ENCODE data around the gene ANGPTL4.
"Not testable (repeated sequence)": the region's sequence is repeated elsewhere in the genome, so short reads cannot be mapped to it uniquely, and the experiment has no call there.

Gene ANGPTL4

DNA sequence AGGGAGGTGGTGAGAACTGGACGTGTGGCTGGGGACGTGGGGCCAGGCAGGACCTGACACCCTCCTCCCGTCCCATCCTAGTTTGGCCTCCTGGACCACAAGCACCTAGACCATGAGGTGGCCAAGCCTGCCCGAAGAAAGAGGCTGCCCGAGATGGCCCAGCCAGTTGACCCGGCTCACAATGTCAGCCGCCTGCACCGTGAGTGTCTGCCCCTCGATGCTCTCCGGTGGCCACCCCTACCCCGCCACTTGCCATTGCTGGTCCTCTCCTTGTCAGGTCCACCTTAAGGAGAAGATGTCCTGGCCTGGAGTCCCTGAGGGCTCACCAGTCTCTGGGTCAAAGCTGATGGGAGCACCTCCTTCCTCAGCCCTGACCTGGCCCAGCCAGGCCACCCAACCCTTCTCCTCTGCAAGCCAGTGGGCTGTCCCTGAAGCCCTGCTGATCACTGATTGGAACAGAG is 2.2 kb downstream of the ANGPTL4 start:
- DNase-seq: no peak

DNA sequence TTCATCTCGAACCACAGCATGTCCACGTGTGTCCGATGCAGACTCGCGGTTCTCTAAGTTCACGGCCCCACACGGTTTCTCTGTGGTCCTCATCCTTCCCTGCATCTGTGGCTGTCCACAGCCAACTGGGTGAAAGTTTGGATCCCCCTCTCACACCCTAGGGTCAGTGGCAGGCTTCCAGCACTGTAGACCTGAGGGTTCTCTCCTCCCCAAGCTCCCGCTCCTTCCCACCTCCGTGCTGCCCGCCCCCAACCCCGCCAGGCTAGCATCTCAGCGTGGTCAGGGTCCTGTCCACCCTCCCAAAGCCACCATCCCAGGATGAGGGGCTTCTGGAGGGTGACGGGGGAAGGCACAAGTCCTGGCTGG is 3.0 kb downstream of the ANGPTL4 start:
- DNase-seq: no peak

DNA sequence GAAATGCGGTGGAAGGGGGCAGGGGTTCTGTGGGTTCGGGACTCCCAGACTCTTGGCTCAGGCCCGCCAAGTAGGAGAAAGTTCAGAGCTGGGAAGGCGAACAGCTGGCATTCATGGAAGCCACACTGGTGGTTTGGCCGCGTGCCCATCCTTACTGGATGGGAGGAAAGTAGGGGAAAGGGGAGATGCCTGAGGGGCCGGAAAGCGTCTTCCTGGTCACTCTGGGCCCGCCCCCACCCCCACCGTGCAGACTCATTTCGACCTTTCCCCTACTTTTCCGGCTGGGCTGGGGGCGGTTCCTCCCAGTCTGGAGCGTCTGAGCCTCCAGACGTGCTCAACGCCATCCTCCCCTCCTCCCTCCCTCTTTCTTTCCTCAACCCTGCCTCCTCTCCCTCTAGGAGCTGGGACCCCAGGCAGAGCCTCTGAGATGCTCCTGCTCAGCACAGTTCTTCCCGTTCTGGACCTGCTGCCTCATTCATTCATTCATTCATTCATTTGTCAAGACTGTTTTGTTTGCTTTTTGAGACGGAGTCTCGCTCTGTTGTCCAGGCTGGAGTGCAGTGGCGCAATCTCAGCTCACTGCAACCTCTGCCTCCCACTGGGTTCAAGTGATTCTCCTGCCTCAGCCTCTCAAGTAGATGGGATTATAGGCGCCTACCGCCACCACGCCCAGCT is 3.5 kb downstream of the ANGPTL4 start:
- DNase-seq: no peak

DNA sequence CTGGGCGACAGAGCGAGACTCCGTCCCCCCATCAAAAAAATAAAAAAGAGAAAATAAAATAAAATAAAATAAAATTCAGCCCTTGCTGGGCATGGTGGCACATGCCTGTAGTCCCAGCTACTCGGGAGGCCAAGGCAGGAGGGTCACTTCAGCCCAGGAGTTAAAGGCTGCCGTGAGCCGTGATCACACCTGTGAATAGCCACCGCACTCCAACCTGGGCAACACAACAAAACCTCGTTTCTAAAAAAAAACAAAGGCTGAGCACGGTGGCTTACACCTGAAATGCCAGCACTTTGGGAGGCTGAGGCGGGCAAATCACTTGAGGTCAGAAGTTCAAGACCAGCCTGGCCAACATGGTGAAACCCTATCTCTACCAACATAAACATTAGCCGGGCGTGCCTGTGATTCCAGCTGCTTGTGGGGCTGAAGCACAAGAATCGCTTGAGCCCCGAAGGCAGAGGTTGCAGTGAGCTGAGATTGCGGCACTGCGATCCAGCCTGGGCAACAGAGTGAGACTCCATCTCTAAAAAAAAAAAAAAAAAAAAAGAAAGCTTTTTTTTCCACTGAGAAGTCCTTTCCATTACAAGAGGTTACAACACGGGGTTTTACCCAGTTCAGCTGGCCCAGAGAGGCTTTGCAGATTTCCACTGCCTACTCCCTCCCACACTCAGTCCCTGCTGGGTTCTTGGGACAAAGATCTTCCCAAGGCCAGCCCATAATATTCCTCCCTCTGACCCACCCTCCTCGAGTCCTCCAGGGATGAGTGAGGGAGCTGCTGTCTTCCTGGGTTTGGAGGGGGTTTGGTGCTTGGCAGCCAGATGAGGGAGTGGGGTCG is 6.4 kb downstream of the ANGPTL4 start:
- no peak for DNase-seq

DNA sequence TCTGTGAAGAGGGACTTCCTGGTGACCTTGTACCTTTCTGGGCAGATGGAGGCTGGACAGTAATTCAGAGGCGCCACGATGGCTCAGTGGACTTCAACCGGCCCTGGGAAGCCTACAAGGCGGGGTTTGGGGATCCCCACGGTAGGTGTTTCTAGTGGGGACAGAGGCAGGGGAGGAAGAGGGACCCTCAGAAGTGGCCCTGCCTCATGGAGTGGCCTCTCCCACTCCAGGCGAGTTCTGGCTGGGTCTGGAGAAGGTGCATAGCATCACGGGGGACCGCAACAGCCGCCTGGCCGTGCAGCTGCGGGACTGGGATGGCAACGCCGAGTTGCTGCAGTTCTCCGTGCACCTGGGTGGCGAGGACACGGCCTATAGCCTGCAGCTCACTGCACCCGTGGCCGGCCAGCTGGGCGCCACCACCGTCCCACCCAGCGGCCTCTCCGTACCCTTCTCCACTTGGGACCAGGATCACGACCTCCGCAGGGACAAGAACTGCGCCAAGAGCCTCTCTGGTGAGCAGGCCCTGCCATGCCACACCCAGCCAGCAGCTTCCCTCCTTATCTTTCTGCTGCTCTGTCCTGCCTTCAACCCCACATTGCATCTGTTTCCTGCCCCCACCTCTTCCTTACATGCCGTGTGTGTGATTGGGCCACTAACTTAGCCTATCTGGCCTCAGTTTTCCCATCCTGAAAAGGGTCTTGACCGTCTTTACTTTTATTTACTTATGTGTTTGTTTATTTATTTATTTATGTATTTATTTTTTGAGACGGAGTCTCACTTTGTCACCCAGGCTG is 7.3 kb downstream of the ANGPTL4 start:
- no peak for DNase-seq

DNA sequence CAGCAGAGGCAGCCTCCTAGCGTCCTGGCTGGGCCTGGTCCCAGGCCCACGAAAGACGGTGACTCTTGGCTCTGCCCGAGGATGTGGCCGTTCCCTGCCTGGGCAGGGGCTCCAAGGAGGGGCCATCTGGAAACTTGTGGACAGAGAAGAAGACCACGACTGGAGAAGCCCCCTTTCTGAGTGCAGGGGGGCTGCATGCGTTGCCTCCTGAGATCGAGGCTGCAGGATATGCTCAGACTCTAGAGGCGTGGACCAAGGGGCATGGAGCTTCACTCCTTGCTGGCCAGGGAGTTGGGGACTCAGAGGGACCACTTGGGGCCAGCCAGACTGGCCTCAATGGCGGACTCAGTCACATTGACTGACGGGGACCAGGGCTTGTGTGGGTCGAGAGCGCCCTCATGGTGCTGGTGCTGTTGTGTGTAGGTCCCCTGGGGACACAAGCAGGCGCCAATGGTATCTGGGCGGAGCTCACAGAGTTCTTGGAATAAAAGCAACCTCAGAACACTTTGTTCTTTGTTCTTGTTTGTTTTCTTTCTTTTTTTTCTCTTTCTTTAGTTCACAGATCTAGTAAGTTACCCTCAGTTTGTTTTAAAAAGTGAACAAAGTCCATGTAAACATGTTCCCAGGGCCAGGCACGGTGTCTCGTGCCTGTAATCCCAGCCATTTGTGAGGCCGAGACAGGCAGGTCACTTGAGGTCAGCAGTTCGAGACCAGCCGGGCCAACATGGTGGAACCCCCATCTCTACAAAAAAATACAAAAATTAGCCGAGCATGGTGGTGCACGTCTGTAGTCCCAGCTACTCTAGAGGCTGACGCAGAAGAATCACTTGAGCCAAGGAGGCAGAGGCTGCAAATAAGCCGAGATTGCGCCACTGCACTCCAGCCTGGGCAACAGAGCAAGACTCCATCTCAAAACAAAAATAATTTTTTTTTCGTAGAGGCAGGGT is 10.2 kb downstream of the ANGPTL4 start:
- DNase-seq: no peak

DNA sequence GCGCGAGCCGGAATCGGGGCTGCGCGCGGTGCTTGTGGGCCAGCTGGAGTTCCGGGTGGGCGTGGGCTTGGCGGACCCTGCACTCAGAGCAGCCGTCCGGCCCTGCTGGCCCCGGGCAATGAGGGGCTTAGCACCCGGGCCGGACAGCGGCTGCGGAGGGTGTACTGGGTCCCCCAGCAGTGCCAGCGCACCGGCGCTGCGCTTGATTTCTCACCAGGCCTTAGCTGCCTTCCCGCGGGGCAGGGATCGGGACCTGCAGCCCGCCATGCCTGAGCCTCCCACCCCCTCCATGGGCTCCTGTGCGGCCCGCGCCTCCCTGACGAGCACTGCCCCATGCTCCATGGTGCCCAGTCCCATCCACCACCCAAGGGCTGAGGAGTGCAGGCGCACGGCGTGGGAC is 11.8 kb downstream of the ANGPTL4 start:
- not testable (repeated sequence) for DNase-seq

DNA sequence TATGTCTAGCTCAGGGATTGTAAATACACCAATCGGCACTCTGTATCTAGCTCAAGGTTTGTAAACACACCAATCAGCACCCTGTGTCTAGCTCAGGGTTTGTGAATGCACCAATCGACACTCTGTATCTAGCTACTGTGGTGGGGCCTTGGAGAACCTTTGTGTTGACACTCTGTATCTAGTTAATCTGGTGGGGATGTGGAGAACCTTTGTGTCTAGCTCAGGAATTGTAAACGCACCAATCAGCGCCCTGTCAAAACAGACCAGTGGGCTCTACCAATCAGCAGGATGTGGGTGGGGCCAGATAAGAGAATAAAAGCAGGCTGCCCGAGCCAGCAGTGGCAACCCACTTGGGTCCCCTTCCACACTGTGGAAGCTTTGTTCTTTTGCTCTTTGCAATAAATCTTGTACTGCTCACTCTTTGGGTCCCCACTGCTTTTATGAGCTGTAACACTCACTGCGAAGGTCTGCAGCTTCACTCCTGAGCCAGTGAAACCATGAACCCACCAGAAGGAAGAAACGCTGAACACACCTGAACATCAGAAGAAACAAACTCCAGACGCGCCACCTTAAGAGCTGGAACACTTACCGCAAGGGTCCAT is 12.5 kb downstream of the ANGPTL4 start:
- DNase-seq: not testable (repeated sequence)

DNA sequence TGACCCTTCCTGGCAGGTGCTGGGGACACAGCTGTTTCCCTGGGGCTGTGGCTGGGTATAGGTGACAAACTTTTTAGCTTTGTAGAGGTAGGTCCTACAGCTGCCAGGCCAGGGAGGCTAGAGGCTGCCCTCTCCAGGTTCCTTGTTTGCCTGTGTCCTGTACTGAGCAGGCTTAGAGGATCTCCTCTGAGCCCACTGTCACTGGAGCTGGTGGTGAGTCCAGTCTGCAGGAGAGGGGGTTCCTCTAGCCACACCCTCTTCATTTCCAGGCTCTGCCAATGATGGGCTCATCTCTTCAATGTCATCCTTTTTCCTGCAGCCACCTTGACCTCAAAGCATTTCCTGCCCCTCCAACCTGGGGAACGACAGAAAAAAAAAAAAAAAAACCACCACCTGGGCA is 13.6 kb downstream of the ANGPTL4 start:
- DNase-seq: no peak

DNA sequence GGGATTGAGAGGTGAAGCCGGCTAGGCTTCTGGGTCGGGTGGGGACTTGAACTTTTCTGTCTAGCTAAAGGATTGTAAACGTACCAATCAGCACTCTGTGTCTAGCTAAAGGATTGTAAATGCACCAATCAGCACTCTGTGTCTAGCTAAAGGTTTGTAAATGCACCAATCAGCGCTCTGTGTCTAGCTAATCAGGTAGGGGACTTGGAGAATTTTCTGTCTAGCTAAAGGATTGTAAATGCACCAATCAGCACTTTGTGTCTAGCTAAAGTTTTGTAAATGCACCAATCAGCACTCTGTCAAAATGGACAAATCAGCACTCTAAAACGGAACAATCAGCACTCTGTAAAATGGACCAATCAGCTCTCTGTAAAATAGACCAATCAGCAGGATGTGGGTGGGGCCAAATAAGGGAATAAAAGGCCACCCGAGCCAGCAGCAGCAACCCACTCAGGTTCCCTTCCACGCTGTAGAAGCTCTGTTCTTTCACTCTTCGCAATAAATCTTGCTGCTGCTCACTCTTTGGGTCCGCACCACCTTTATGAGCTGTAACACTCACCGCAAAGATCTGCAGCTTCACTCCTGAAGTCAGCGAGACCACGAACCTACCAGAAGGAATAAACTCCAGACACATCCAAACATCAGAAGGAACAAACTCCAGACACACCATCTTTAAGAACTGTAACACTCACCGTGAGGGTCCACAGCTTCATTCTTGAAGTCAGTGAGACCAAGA is 15.4 kb downstream of the ANGPTL4 start:
- DNase-seq: not testable (repeated sequence)

DNA sequence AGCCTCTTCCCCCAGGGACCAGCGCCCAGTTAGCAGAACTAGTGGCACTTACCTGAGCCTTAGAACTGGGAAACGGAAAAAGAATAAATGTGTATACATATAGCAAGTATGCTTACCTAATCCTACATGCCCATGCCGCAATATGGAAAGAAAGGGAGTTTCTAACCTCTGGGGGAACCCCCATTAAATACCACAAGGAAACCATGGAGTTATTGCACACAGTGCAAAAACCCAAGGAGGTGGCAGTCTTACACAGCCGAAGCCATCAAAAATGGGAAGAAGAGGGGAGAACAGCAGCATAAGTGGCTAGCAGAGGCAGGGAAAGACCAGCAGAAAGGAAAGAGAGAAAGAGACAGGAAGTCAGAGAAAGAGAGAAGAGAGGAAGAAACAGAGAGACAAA is 20.6 kb downstream of the ANGPTL4 start:
- DNase-seq: not testable (repeated sequence)

DNA sequence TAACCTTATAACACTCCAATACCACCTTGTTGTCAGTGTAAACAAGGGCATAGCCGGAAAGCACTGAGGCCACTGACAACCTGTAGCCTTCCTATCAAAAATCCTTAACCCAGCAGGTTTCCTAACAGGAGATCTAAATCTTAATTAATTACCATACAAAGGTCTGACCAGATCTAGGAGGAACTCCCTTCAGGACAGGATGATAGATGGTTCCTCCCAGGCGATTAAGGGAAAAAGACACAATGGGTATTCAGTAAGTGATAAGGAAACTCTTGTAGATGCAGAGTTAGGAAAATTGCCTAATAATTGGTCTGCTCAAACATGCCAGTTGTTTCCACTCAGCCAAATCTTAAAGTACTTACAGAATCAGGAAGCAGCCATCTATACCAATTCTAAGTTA is 21.1 kb downstream of the ANGPTL4 start:
- DNase-seq: not testable (repeated sequence)

DNA sequence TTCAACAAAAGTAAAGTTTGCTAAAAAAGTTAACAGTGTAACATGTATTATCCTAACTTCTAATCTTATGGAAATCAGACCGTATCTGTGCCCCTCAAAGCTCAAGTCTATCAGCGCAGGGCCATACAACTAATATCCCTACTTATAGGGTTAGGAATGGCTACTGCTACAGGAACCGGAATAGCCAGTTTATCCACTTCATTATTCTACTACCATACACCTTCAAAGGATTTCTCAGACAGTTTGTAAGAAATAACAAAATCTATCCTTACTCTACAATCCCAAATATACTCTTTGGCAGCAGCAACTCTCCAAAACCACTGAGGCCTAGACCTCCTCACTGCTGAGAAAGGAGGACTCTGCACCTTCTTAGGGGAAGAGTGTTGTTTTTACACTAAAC is 21.6 kb downstream of the ANGPTL4 start:
- not testable (repeated sequence) for DNase-seq

DNA sequence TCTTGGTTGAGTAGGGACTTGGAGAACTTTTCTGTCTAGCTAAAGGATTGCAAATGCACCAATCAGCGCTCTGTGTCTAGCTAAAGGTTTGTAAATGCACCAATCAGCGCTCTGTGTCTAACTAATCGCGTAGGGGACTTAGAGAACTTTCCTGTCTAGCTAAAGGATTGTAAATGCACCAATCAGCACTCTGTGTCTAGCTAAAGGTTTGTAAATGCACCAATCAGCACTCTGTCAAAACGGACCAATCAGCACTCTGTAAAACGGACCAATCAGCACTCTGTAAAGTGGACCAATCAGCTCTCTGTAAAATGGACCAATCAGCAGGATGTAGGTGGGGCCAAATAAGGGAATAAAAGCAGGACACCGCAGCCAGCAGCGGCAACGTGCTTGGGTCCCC is 22.5 kb downstream of the ANGPTL4 start:
- DNase-seq: not testable (repeated sequence)

DNA sequence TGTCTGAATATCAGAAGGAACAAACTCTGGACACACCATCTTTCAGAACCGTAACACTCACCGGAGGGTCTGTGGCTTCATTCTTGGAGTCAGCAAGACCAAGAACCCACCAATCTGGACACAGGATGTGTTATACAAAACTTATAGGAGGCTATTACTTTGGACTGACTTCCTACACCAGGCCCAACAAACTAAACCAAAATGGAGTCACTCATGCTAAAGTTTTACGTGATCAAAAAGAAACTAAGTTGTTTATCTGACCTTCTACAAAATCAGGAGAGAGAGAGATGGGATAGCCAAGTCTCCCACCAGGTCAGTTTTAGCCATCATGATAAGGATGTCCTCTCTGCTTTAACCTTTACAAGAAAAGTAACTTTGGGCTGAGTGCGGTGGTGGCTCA is 23.0 kb downstream of the ANGPTL4 start:
- DNase-seq: no peak

DNA sequence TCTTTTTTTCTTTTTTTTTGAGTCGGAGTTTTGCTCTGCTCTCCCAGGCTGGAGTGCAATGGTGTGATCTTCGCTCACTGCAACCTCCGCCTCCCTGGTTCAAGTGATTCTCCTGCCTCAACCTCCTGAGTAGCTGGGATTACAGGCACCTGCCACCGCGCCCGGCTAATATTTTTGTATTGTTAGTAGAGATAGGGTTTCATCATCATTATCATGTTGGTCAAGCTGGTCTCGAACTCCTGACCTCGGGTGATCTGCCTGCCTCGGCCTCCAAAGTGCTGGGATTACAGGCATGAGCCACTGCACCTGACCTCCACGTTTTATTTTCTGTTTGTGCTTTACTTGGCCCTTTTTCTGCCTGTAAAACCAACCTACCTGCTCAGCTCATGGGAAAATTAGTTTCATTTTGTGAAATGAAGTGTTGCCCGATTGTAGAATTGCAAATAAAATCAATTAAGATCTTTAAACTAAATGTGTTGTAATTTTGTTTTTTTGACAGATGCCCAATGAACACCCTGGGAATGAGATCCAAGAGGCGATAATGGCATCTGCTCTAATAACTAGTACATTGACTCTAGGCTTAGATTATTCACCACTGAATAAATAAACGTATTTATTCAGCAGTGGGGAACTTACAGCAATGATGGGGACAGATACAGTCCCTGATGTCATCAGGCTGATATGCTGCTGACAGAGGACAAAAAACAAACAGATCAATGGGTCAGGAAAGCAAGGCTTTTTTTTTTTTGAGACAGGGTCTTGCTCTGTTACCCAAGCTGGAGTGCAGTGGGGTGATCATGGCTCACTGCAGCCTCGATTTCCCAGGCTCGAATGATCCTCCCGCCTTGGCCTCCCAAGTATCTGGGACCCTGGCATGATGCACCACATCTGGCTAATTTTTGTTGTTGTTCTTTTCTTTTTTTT is 24.0 kb downstream of the ANGPTL4 start:
- DNase-seq: no peak

DNA sequence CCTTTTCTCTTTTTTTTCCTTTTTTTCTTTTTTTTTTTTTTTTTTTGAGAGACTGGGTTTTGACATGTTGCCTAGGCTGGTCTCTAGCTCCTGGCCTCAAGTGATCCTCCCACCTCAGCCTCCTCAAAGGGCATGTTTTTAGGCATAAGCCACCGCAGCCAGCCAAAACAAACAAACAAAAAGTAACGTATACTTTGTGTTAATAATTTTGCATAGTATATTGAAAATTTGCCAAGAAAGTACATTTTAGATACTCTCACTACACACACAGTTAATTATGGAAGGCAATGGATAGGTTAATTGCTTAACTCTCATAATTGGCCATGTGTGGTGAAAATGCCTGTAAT is 24.6 kb downstream of the ANGPTL4 start:
- DNase-seq: no peak

DNA sequence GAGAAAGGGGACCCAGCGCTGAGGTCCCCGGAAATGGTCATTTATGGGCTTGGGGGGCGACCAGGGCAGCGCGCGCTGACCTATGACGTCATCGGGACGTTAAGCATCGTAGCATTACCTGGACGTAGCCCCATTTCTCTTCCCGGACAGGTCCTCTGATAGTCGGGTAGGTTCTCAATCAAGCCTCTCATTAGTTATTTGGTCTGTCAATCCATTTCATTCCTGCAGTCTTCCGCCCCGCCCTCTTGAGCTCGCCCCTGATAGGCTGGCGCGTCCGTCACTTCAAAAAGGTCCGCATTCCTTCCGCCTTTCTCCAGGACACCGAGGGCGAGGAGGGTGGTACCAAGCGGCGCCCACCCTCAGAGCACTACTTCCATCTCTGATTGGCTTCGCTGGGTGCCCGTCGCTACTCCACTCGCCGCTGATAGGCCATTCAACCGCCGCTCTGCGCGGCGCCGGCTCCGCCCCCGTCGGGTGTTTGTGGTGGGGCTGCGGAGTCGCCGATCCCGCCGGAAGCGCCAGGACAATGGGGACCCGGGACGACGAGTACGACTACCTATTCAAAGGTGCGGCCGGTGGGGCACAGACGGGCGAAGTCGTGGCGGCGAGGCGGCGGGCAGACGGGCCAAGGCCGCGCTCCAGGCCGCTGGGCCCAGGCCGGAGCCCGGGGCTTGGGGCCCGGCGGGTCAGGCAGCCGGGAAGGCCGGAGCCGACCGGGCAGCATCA is 26.1 kb downstream of the ANGPTL4 start, which contains the start of gene RAB11B:
TSS of gene RAB11B (plus strand) at position 470 of the 726 bp plus-strand sequence. CDS start at position 527, 57 bp downstream.
- peak; percentile 96 for DNase-seq

DNA sequence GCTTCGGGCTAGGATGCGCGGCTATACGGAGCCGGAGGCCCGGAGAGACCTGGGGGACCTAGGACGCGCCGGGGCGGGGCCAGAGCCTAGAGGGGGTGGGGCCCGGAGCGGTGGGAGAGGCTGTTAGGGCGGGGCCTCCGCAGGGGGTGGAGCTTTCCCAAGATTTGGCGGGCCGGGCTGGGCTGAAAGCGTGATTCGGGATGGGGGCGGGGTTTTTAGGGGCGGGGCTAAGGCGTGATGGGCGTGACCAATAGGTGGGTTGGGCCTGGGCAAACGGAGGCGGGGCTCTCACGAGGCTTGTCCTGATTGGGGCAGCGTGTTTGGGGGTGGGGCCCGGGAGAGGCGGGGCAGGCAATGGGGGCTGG is 26.6 kb downstream of the ANGPTL4 start:
- DNase-seq: peak; percentile 83

Data from activated CD4-positive, alpha-beta T cell treated with anti-CD3 and anti-CD28 coated beads for 1 hour (primary cell).